ENCODE measurements around the gene BAIAP2L2. TPM values are rescaled to one million over a fixed set of nuclear protein-coding genes. Genes with fewer than 3 reads are reported as not detected.

Gene BAIAP2L2
- total and polyA plus RNA-seq, 4 donors = 0.33 to 0.46 (median 0.44) TPM; not detected in 1

DNA sequence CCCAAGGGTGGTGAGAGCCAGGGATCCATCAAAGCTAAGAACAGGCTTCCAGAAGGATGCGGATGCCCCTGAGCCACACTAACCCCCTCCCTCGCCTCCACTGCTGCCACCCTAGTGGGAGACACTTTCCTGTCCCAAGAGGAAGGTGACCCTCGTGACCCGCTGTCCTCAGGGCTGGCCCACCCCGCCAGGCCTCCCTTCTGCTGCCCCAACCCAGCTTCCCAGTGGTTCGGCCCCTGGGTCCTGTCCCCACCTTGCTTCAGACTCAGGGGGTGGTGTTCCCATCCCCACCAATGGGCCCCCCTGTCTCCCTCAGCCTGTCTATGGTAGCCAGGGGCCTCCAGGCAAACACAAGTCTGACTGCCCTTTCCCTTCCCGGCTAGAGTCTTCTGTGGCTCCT, 59.8 kb downstream of the BAIAP2L2 start:
- no peak for DNase-seq (ENCODE audit: low spot score)
- H3K9me3 ChIP-seq (ENCODE audit: control insufficient read depth in 4 of 4, low read length in 3 of 4) = no peaks in the 10 kb centered on the region
- peaks cover 0 to 5% (median 3%) of the 10 kb centered on the region in 4 donors for H3K4me1 ChIP-seq (ENCODE audit: control insufficient read depth in 4 of 4, insufficient read depth in 4 of 4, low read length in 3 of 4)
- no peaks in the 10 kb centered on the region for H3K27me3 ChIP-seq (ENCODE audit: control insufficient read depth in 4 of 4, insufficient read depth in 4 of 4, low read length in 3 of 4)
- 95% methylated on average over 7 of the region's 7 CpGs for WGBS
- no peak overlapping the region for H3K27ac ChIP-seq (ENCODE audit: low read depth in 1 of 2, low read length in 2 of 2)
- TF ChIP-seq JUND (IDR thresholded peaks at IDR 0.05) (no peak), GABPA (IDR thresholded peaks at IDR 0.05 in 1 of 2, conservative IDR thresholded peaks at IDR 0.05 in 1 of 2) (no peak), HNF4G (IDR thresholded peaks at IDR 0.05) (no peak), HNF4A (conservative IDR thresholded peaks at IDR 0.05) (no peak), FOXA1 (IDR thresholded peaks at IDR 0.05) (no peak), NR2F2 (IDR thresholded peaks at IDR 0.05) (no peak)
- TF ChIP-seq, protein P1, sequence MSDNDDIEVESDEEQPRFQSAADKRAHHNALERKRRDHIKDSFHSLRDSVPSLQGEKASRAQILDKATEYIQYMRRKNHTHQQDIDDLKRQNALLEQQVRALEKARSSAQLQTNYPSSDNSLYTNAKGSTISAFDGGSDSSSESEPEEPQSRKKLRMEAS (IDR thresholded peaks at IDR 0.05) = no peak
- no peak overlapping the region for H3K4me3 ChIP-seq (ENCODE audit: low read depth in 1 of 3, low read length in 3 of 3)
- H3K9ac ChIP-seq (ENCODE audit: low read depth in 1 of 2, low read length in 2 of 2) = no peak overlapping the region
- no peaks in the 10 kb centered on the region for H3K36me3 ChIP-seq (ENCODE audit: control insufficient read depth in 4 of 4, insufficient read depth in 3 of 4, low read depth in 1 of 4, low read length in 3 of 4)

GRCh38 chr22:38049812-38050619, 60.5 kb downstream of the BAIAP2L2 start:
- Histone ChIP-seq H3K9me3 (ENCODE audit: control insufficient read depth in 4 of 4, low read length in 3 of 4) (no peaks in the 10 kb centered on the region), H3K27me3 (ENCODE audit: control insufficient read depth in 4 of 4, insufficient read depth in 4 of 4, low read length in 3 of 4) (no peaks in the 10 kb centered on the region), H3K4me3 (ENCODE audit: low read depth in 1 of 3, low read length in 3 of 3) (no peak overlapping the region), H3K4me1 (ENCODE audit: control insufficient read depth in 4 of 4, insufficient read depth in 4 of 4, low read length in 3 of 4) (peaks cover 0 to 5% (median 3%) of the 10 kb centered on the region in 4 donors), H3K27ac (ENCODE audit: low read depth in 1 of 2, low read length in 2 of 2) (no peak overlapping the region), H3K9ac (ENCODE audit: low read depth in 1 of 2, low read length in 2 of 2) (no peak overlapping the region), H3K36me3 (ENCODE audit: control insufficient read depth in 4 of 4, insufficient read depth in 3 of 4, low read depth in 1 of 4, low read length in 3 of 4) (no peaks in the 10 kb centered on the region)
- TF ChIP-seq CTCF (IDR thresholded peaks at IDR 0.05; ENCODE audit: low read depth, low read length, missing input control) (no peak), HNF4A (conservative IDR thresholded peaks at IDR 0.05) (no peak), TAF1 (conservative IDR thresholded peaks at IDR 0.05) (no peak), JUND (IDR thresholded peaks at IDR 0.05) (no peak), FOXA2 (IDR thresholded peaks at IDR 0.05) (no peak), EGR1 (IDR thresholded peaks at IDR 0.05; ENCODE audit: low read depth in 2 of 2) (no peak), FOXA1 (IDR thresholded peaks at IDR 0.05) (no peak), NR2F2 (IDR thresholded peaks at IDR 0.05) (no peak), GABPA (IDR thresholded peaks at IDR 0.05 in 1 of 2, conservative IDR thresholded peaks at IDR 0.05 in 1 of 2) (no peak)
- DNase-seq (ENCODE audit: low spot score) = no peak
- WGBS = 82% methylated on average over 20 of the region's 20 CpGs

- Histone ChIP-seq H3K27me3 (ENCODE audit: control insufficient read depth in 4 of 4, insufficient read depth in 4 of 4, low read length in 3 of 4) (no peaks in the 10 kb centered on the region), H3K4me3 (ENCODE audit: low read depth in 1 of 3, low read length in 3 of 3) (no peak overlapping the region), H3K4me1 (ENCODE audit: control insufficient read depth in 4 of 4, insufficient read depth in 4 of 4, low read length in 3 of 4) (peaks cover 0 to 4% (median 0%) of the 10 kb centered on the region in 4 donors), H3K9ac (ENCODE audit: low read depth in 1 of 2, low read length in 2 of 2) (no peak overlapping the region), H3K36me3 (ENCODE audit: control insufficient read depth in 4 of 4, insufficient read depth in 3 of 4, low read depth in 1 of 4, low read length in 3 of 4) (no peaks in the 10 kb centered on the region), H3K27ac (ENCODE audit: low read depth in 1 of 2, low read length in 2 of 2) (no peak overlapping the region), H3K9me3 (ENCODE audit: control insufficient read depth in 4 of 4, low read length in 3 of 4) (no peaks in the 10 kb centered on the region)
- no peak for DNase-seq (ENCODE audit: low spot score)
- no peak for TF ChIP-seq RXRA (IDR thresholded peaks at IDR 0.05)
- TF ChIP-seq GABPA (IDR thresholded peaks at IDR 0.05 in 1 of 2, conservative IDR thresholded peaks at IDR 0.05 in 1 of 2) = no peak
- TF ChIP-seq FOXA1 (IDR thresholded peaks at IDR 0.05) = no peak
- TF ChIP-seq TAF1 (conservative IDR thresholded peaks at IDR 0.05) = no peak
- no peak for TF ChIP-seq JUND (IDR thresholded peaks at IDR 0.05)
- TF ChIP-seq HNF4G (IDR thresholded peaks at IDR 0.05) = no peak
- TF ChIP-seq CTCF (IDR thresholded peaks at IDR 0.05; ENCODE audit: low read depth, low read length, missing input control) = no peak
- TF ChIP-seq, protein P2, sequence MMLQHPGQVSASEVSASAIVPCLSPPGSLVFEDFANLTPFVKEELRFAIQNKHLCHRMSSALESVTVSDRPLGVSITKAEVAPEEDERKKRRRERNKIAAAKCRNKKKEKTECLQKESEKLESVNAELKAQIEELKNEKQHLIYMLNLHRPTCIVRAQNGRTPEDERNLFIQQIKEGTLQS (IDR thresholded peaks at IDR 0.05) = no peak
- no peak for TF ChIP-seq NR2F2 (IDR thresholded peaks at IDR 0.05)
- TF ChIP-seq YY1 (IDR thresholded peaks at IDR 0.05) = no peak
- TF ChIP-seq, protein P1 (IDR thresholded peaks at IDR 0.05) = no peak
- TF ChIP-seq, protein P3, sequence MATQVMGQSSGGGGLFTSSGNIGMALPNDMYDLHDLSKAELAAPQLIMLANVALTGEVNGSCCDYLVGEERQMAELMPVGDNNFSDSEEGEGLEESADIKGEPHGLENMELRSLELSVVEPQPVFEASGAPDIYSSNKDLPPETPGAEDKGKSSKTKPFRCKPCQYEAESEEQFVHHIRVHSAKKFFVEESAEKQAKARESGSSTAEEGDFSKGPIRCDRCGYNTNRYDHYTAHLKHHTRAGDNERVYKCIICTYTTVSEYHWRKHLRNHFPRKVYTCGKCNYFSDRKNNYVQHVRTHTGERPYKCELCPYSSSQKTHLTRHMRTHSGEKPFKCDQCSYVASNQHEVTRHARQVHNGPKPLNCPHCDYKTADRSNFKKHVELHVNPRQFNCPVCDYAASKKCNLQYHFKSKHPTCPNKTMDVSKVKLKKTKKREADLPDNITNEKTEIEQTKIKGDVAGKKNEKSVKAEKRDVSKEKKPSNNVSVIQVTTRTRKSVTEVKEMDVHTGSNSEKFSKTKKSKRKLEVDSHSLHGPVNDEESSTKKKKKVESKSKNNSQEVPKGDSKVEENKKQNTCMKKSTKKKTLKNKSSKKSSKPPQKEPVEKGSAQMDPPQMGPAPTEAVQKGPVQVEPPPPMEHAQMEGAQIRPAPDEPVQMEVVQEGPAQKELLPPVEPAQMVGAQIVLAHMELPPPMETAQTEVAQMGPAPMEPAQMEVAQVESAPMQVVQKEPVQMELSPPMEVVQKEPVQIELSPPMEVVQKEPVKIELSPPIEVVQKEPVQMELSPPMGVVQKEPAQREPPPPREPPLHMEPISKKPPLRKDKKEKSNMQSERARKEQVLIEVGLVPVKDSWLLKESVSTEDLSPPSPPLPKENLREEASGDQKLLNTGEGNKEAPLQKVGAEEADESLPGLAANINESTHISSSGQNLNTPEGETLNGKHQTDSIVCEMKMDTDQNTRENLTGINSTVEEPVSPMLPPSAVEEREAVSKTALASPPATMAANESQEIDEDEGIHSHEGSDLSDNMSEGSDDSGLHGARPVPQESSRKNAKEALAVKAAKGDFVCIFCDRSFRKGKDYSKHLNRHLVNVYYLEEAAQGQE (IDR thresholded peaks at IDR 0.05) = no peak
- TF ChIP-seq RAD21 (IDR thresholded peaks at IDR 0.05) = no peak
- WGBS = 79% methylated on average over 14 of the region's 14 CpGs
Observed at GRCh38 chr22:38046070-38046748, 64.3 kb downstream of the BAIAP2L2 start.
